IPS DF 19.7 (cell line): Measurements from ENCODE around the gene RAB3B.

Experiments used
- DNase-seq: peaks from one replicate; pipeline ENCODE4 v3.0.0-alpha.2; 2013; ENCODE audit warnings: low read depth, low spot score

Gene RAB3B

GRCh38 chr1:51871351-51871975 lies 119.0 kb downstream of the RAB3B start:
- no peak for DNase-seq

GRCh38 chr1:51870603-51871350 lies 119.7 kb downstream of the RAB3B start:
- DNase-seq = no peak

- DNase-seq = no peak
Observed at GRCh38 chr1:51867479-51868232, 122.8 kb downstream of the RAB3B start.

GRCh38 chr1:51863384-51863783 lies 127.1 kb downstream of the RAB3B start:
- DNase-seq = no peak

- DNase-seq = no peak
Observed at GRCh38 chr1:51861669-51862068, 128.8 kb downstream of the RAB3B start.

GRCh38 chr1:51859735-51860134 lies 130.8 kb downstream of the RAB3B start:
- no peak for DNase-seq

- no peak for DNase-seq
Observed at GRCh38 chr1:51859333-51859732, 131.2 kb downstream of the RAB3B start.

- DNase-seq = no peak
Observed at GRCh38 chr1:51858892-51859291, 131.6 kb downstream of the RAB3B start.
